Thymus (tissue), 11 donors: Measurements from ENCODE around the gene ROBO2. TPM values are rescaled to one million over a fixed set of nuclear protein-coding genes. Genes with fewer than 3 reads are reported as not detected.
A peak's percentile ranks its signal among the peaks of the same experiment; 100 is the strongest.

Experiments used
- DNase-seq, 9 donors: peaks; one replicate each; pipeline ENCODE4 v3.0.0-alpha.2; 2013; ENCODE audit warnings: low spot score in 9 of 9, low read depth in 6 of 9, missing footprints in 1 of 9
- H3K27ac ChIP-seq, 2 donors: one replicate each; pipeline ENCODE4 v1.5.1; 2013; ENCODE audit warnings: control low read depth in 1 of 2, low read depth in 1 of 2, low read length in 1 of 2, mild to moderate bottlenecking in 1 of 2, moderate library complexity in 1 of 2
- H3K27me3 ChIP-seq, 2 donors: one replicate each; pipeline ENCODE4 v1.5.1; 2013; ENCODE audit warnings: low read length in 1 of 2; ENCODE audit not compliant: control insufficient read depth in 2 of 2, insufficient read depth in 1 of 2
- H3K36me3 ChIP-seq, 2 donors: one replicate each; pipeline ENCODE4 v1.5.1; 2013; ENCODE audit warnings: low read length in 1 of 2, mild to moderate bottlenecking in 1 of 2, moderate library complexity in 1 of 2; ENCODE audit not compliant: control insufficient read depth in 2 of 2, insufficient read depth in 2 of 2
- H3K4me1 ChIP-seq, 2 donors: one replicate each; pipeline ENCODE4 v1.5.1; 2013; ENCODE audit warnings: low read length in 2 of 2; ENCODE audit not compliant: control insufficient read depth in 2 of 2, insufficient read depth in 2 of 2
- H3K4me3 ChIP-seq, 2 donors: one replicate each; pipeline ENCODE4 v1.5.1; 2013; ENCODE audit warnings: low read length in 2 of 2, control low read depth in 1 of 2, mild to moderate bottlenecking in 1 of 2
- H3K9me3 ChIP-seq, 2 donors: one replicate each; pipeline ENCODE4 v1.5.1; 2013; ENCODE audit warnings: low read length in 1 of 2, mild to moderate bottlenecking in 1 of 2; ENCODE audit not compliant: control insufficient read depth in 2 of 2, insufficient read depth in 1 of 2
- WGBS: extraction: QIAGEN DNeasy Blood & Tissue Kit; methylation state at CpG from one replicate; pipeline ENCODE4 v1.1.7; 2013; 5-methylcytosine and 5-hydroxymethylcytosine counted together
- polyA plus RNA-seq: library from polyadenylated mRNA; stranded (reverse); fragments of 200-250 nt; gene quantifications from one replicate; pipeline ENCODE4 v1.2.3, GENCODE V29; 2013
- total RNA-seq: library from RNA; stranded (reverse); fragments of 120-200 nt; gene quantifications from one replicate; pipeline ENCODE4 v1.2.4, GENCODE V29; 2013
- donor health status: healthy.

Gene ROBO2
- total and polyA plus RNA-seq, 2 donors: 2.6 to 9.3 TPM

- Histone ChIP-seq H3K27me3 (peaks cover 20 to 37% of the 10 kb centered on the region in 2 donors), H3K27ac (no peak overlapping the region), H3K4me1 (no peaks in the 10 kb centered on the region), H3K9me3 (no peaks in the 10 kb centered on the region), H3K36me3 (no peaks in the 10 kb centered on the region), H3K4me3 (peak overlapping the region in 1 of 2 donors; percentile 26)
- WGBS: 43% methylated on average over 2 of the region's 2 CpGs
- DNase-seq: no peak
These were observed 3.0 kb downstream of the ROBO2 start for GRCh38 chr3:77042882-77043281.

GRCh38 chr3:77045686-77046085 is 5.8 kb downstream of the ROBO2 start:
- no peaks in the 10 kb centered on the region for H3K4me1 ChIP-seq
- H3K36me3 ChIP-seq: no peaks in the 10 kb centered on the region
- H3K9me3 ChIP-seq: no peaks in the 10 kb centered on the region
- no peak for DNase-seq
- no peak overlapping the region for H3K4me3 ChIP-seq
- H3K27me3 ChIP-seq: peaks cover 3 to 12% of the 10 kb centered on the region in 2 donors
- no peak overlapping the region for H3K27ac ChIP-seq
- 96% methylated on average over 3 of the region's 3 CpGs for WGBS

DNA sequence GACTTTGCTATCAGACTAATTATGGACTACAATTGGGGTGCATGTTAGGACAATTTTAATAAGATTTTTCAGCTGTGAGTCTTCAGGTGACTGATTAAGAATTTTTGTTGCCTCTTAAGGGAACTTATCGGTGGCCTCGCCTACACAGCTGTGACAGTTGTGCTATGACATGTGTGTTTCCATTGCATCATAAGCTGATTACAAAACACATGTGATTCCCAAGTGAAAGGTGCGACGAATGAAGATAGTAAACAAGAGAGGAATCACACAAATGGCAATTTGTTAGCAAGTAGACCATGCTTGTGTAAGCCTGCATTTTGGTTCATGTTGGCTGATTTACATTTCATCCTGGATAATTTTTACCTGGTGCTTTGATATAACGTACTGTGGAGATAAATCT is 8.3 kb downstream of the ROBO2 start:
- Histone ChIP-seq H3K27me3 (no peaks in the 10 kb centered on the region), H3K4me3 (no peak overlapping the region), H3K36me3 (no peaks in the 10 kb centered on the region), H3K27ac (no peak overlapping the region), H3K4me1 (no peaks in the 10 kb centered on the region), H3K9me3 (no peaks in the 10 kb centered on the region)
- 94% methylated on average over 5 of the region's 5 CpGs for WGBS
- DNase-seq: no peak

GRCh38 chr3:77051591-77051990 is 11.7 kb downstream of the ROBO2 start:
- no peak overlapping the region for H3K27ac ChIP-seq
- H3K27me3 ChIP-seq: no peaks in the 10 kb centered on the region
- no peaks in the 10 kb centered on the region for H3K4me1 ChIP-seq
- H3K4me3 ChIP-seq: no peak overlapping the region
- no peaks in the 10 kb centered on the region for H3K9me3 ChIP-seq
- no peak for DNase-seq
- 93% methylated on average over 5 of the region's 5 CpGs for WGBS
- no peaks in the 10 kb centered on the region for H3K36me3 ChIP-seq

DNA sequence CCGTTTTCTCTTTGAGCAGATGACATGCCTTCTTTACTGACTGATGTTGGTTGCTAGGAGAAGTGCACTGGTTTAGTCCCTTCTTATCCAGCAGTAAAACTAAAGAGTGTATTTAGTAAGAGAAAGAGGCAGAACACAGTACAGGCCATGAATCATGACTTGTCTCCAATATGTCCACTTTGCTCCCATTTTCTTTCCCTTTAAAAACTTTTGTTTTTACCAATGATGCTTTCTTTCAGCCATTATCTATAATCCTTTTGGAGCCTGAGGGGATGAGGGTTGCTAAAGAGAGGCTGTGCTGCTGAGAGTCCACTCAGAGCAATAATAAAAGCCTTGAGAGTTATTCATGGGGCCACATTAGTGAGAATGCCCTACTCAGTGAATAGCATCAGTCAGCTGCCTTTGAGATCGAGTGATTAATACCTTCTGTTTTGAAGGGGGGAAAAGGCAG is 12.2 kb downstream of the ROBO2 start:
- Histone ChIP-seq H3K27ac (no peak overlapping the region), H3K4me3 (no peak overlapping the region), H3K9me3 (no peaks in the 10 kb centered on the region), H3K36me3 (no peaks in the 10 kb centered on the region), H3K27me3 (no peaks in the 10 kb centered on the region), H3K4me1 (no peaks in the 10 kb centered on the region)
- 83% methylated on average over 2 of the region's 2 CpGs for WGBS
- DNase-seq: no peak

DNA sequence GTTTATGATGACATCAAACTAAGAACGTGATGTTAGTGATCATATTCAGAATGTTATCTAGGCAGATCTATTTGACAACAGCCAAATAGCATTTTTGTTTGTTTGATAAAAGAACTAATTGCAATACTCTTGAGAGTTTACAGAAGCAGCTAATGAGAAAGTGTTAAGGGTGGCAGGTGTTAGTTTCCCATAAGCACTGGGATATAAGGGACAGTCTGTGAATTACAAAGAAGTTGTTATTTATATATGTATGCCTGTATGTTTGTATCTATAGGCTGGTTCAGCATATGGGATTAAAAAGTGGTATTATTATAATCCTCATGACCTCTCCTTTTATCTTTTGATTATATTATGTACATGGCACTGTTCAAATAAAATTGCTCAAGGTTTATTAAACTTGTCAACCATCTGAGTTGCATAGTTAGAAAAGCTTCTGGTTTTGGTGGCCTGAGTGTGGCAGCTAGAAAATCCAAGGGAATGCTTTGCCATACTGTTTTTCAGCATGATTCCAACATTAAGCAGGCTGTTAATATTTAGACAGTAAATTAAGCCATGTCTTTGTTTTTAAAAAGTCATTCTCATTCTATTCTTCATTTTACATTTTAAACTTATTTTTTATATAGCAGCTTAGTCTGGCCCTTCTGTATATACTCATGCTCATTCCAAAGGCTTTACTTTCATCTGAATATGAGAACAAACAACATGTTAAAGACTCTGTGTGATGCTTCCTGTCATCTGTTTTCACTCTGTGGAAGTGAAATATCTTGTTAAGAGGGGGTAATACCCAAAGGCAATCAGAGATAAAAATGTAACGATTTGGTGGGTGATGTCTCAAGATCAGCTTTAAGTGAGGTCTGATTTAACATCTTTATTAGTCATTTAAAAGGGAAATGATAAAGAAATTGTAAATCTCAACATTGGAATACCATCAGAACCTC is 13.1 kb downstream of the ROBO2 start:
- H3K9me3 ChIP-seq: no peaks in the 10 kb centered on the region

DNA sequence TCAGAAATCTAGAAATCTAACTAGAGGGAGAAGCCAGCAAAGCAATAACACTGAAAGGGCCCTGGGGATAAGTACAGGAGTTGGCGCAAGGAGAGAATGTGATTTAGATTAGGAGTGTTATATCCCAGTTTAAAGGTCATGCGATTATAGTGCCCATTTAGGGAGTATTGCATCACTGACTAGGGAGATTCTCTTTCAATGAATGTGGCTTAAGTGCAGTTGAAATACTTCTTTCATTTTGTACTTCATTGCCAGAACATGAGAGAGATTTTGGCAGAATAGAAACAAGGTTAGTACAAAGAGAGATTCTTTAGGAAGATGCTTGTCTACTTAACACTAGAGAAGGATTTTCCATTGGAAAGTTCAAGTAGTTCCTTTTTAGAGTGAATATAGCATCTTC is 13.9 kb downstream of the ROBO2 start:
- WGBS: 93% methylated on average over 2 of the region's 2 CpGs
- Histone ChIP-seq H3K27me3 (no peaks in the 10 kb centered on the region), H3K36me3 (no peaks in the 10 kb centered on the region), H3K4me1 (no peaks in the 10 kb centered on the region), H3K4me3 (no peak overlapping the region), H3K9me3 (no peaks in the 10 kb centered on the region), H3K27ac (no peak overlapping the region)
- no peak for DNase-seq

More for the DNA sequence above, 13.1 kb downstream of the ROBO2 start:
- Histone ChIP-seq H3K4me1 (no peaks in the 10 kb centered on the region), H3K36me3 (no peaks in the 10 kb centered on the region), H3K4me3 (no peak overlapping the region), H3K27me3 (no peaks in the 10 kb centered on the region), H3K27ac (no peak overlapping the region)
- no peak for DNase-seq
- WGBS: 58% methylated on average over 2 of the region's 2 CpGs

GRCh38 chr3:77055841-77056341 is 16.0 kb downstream of the ROBO2 start:
- H3K27ac ChIP-seq: no peak overlapping the region
- no peak overlapping the region for H3K4me3 ChIP-seq
- no peaks in the 10 kb centered on the region for H3K27me3 ChIP-seq
- H3K4me1 ChIP-seq: no peaks in the 10 kb centered on the region
- WGBS: 86% methylated on average over 4 of the region's 4 CpGs
- no peaks in the 10 kb centered on the region for H3K9me3 ChIP-seq
- no peak for DNase-seq
- no peaks in the 10 kb centered on the region for H3K36me3 ChIP-seq

GRCh38 chr3:77059354-77059753 is 19.5 kb downstream of the ROBO2 start:
- Histone ChIP-seq H3K4me3 (no peak overlapping the region), H3K36me3 (no peaks in the 10 kb centered on the region), H3K9me3 (no peaks in the 10 kb centered on the region), H3K27me3 (no peaks in the 10 kb centered on the region), H3K4me1 (no peaks in the 10 kb centered on the region), H3K27ac (no peak overlapping the region)
- DNase-seq: no peak
- 88% methylated on average over 1 of the region's 1 CpG for WGBS
